MM.1S (cell line): ENCODE data around the gene SPATA25.

Experiments
- EZH2 ChIP-seq: fragments of 300-600 bp; sonication (generic); optimal IDR thresholded peaks from 2 replicates; pipeline ENCODE3; 2017; ENCODE audit warnings: low read depth, mild to moderate bottlenecking, antibody characterized with exemption, low read length, mixed read lengths
- EZH2phosphoT487 ChIP-seq: fragments of 300-600 bp; sonication (generic); IDR thresholded peaks from 2 replicates; pipeline ENCODE4 v1.6.1; 2018; ENCODE audit warnings: antibody characterized with exemption, low read length
- TF ChIP-seq, protein P1 (sequence below): fragments of 300-600 bp; sonication (generic); IDR thresholded peaks from 2 replicates; pipeline ENCODE4 v1.5.1; 2016; ENCODE audit warnings: antibody characterized with exemption, low read length, mixed read lengths

DNA sequence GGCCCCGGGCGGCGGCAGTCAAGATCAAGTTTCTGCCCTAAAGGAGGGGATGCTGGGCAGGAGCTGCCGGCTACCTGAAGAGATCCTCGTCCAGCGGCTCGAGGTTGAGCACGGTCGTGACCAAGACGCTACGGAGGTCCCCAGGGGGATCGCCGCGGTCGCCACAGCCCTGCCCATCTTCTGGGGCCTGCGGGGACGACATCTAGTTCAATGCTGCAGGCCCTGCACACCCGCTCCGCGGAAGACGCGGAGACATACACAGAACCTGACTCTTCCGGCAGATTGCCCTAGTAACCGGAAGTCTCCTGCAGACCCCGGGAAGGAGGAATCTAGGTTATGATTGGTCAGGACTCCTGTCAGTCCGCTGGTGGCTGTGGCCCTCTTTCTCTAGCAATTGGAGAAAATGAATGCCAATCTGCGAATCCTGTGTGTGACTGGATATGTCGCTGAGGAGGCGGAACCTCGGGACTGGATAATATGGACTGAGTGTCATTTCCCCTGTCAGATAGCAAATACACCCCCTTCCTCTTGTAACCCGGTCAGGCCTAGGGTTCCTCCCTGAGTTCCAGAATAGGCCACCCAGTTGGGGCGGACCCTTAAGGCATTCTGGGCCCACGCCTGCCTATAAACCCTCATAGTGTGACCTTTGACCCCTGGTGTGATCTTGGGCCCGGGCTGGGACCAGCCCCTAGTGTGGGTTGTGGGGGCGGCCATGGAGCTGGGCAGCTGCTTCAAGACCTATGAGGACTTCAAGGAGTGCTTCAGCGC, 30.1 kb downstream of the SPATA25 start, which contains the start of the genes ACOT8 and ZSWIM3:
- TF ChIP-seq, protein P1, sequence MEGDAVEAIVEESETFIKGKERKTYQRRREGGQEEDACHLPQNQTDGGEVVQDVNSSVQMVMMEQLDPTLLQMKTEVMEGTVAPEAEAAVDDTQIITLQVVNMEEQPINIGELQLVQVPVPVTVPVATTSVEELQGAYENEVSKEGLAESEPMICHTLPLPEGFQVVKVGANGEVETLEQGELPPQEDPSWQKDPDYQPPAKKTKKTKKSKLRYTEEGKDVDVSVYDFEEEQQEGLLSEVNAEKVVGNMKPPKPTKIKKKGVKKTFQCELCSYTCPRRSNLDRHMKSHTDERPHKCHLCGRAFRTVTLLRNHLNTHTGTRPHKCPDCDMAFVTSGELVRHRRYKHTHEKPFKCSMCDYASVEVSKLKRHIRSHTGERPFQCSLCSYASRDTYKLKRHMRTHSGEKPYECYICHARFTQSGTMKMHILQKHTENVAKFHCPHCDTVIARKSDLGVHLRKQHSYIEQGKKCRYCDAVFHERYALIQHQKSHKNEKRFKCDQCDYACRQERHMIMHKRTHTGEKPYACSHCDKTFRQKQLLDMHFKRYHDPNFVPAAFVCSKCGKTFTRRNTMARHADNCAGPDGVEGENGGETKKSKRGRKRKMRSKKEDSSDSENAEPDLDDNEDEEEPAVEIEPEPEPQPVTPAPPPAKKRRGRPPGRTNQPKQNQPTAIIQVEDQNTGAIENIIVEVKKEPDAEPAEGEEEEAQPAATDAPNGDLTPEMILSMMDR, result no peak
- no peak for TF ChIP-seq EZH2
- no peak for TF ChIP-seq EZH2phosphoT487
